Stomach (tissue), 9 donors: ENCODE data around the gene SEPTIN10. TPM values are rescaled to one million over a fixed set of nuclear protein-coding genes. Genes with fewer than 3 reads are reported as not detected.

Experiments
- DNase-seq, 2 donors: peaks; one replicate each; pipeline versions ENCODE4 v3.0.0 to v3.0.0-alpha.2; 2013 to 2019
- H3K27ac ChIP-seq, 5 donors: fragments of 200-600 bp in 4 of 5; sonication (generic) in 4 of 5; one replicate each; pipeline ENCODE4 v1.5.1; 2013 to 2019; ENCODE audit warnings: mild to moderate bottlenecking in 1 of 5, moderate library complexity in 1 of 5
- H3K27me3 ChIP-seq, 3 donors: fragments of 200-600 bp; sonication (generic); one replicate each; pipeline ENCODE4 v1.5.1; 2017 to 2019; ENCODE audit warnings: mixed run types in 1 of 3
- H3K36me3 ChIP-seq, 4 donors: fragments of 200-600 bp; sonication (generic); 1 replicate in 3 of 4; 2 replicates in 1 of 4; pipeline ENCODE4 v1.5.1; 2016 to 2019
- H3K4me1 ChIP-seq, 4 donors: fragments of 200-600 bp; sonication (generic); one replicate each; pipeline ENCODE4 v1.5.1; 2016 to 2019
- H3K4me3 ChIP-seq, 4 donors: fragments of 200-600 bp; sonication (generic) in 3 of 4; one replicate each; pipeline ENCODE4 v1.5.1; 2016 to 2019; ENCODE audit warnings: mild to moderate bottlenecking in 1 of 4
- H3K9me3 ChIP-seq, 4 donors: fragments of 200-600 bp; sonication (generic); one replicate each; pipeline ENCODE4 v1.5.1; 2016 to 2019
- EP300 ChIP-seq: sonication (generic); formaldehyde crosslinking; IDR thresholded peaks from one replicate; pipeline ENCODE4 v1.6.1; 2017; ENCODE audit warnings: antibody characterized with exemption
- POLR2A ChIP-seq, 4 donors: fragments of 450-650 bp; IDR thresholded peaks; one replicate each; pipeline ENCODE4 v1.6.1; 2016; ENCODE audit warnings: antibody characterized with exemption in 4 of 4, control low read depth in 2 of 4, mild to moderate bottlenecking in 1 of 4, moderate library complexity in 1 of 4
- POLR2AphosphoS5 ChIP-seq, 3 donors: sonication (generic); formaldehyde crosslinking; IDR thresholded peaks; one replicate each; pipeline ENCODE4 v1.6.1; 2016; ENCODE audit warnings: antibody characterized with exemption in 3 of 3
- WGBS, 5 donors: extraction: QIAGEN DNeasy Blood & Tissue Kit in 3 of 5; methylation state at CpG; one replicate each; pipeline versions ENCODE4 v1.1.5 to v1.1.7; 2013 to 2018; 5-methylcytosine and 5-hydroxymethylcytosine counted together
- intact Hi-C: fragments of 100-400 bp; cut with DNase I; formaldehyde crosslinking; loops from one replicate; pipeline ENCODE4 v1.15.1; 2023; ENCODE audit warnings: low total_unique reads
- polyA plus RNA-seq, 3 donors: library from polyadenylated mRNA; stranded (reverse); fragments of 200-250 nt; gene quantifications; one replicate each; pipeline ENCODE4 v1.2.3, GENCODE V29; 2013
- total RNA-seq, 5 donors: library from RNA; depleted of rRNA; stranded (reverse); fragments of >200 nt; gene quantifications; one replicate each; pipeline versions ENCODE4 v1.1.0 to v1.2.3, GENCODE V29; 2014 to 2016
- TF ChIP-seq, protein P1 (sequence below), 7 experiments: fragments of 450-650 bp in 4 of 7; fragments of 200-600 bp in 3 of 7; sonication (generic) in 3 of 7; IDR thresholded peaks; one replicate each; pipeline ENCODE4 v1.5.1; 2016 to 2019; ENCODE audit warnings: antibody characterized with exemption in 7 of 7, control low read depth in 2 of 7, mild to moderate bottlenecking in 1 of 7
- donor health status: healthy with polysubstance abuse.
- donor health status: Bipolar disorder and iron deficiency.
- donor health status: healthy.

The SEPTIN10 gene
- total and polyA plus RNA-seq, 8 donors, result 24.9 to 101 (median 45.9) TPM

DNA sequence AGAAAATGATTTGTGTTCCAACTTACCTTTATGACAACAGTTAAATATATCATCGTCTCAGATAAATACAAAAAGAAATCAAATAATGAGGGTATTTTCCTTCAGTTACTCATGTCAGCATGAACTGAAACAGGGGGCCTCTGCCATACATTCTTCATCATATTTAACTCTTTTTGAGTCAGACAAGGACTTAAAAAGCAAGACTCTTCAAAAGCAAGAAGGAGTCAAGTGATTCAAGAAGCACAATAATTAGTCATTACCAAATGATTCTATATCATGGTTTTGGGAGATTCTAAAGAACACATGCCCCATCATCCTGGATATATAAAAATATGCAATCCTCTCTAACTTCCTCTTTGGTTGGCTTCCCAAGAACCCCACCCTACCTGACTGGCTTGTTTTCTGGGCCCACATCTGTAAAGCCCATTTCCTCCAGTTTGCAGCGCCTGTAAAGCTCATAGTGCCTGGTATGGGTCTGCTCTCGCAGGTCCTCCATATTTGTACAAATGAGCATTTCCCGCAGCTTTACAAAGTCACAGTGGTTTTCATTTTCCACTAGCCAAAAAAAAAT lies 49.7 kb downstream of the SEPTIN10 start:
- Histone ChIP-seq H3K27me3 (no peaks in the 10 kb centered on the region), H3K27ac (no peak overlapping the region), H3K4me3 (no peak overlapping the region), H3K36me3 (peaks cover 4 to 45% (median 38%) of the 10 kb centered on the region in 4 donors), H3K4me1 (peaks cover 0 to 5% (median 0%) of the 10 kb centered on the region in 4 donors), H3K9me3 (no peaks in the 10 kb centered on the region)
- TF ChIP-seq POLR2AphosphoS5 (IDR thresholded peaks at IDR 0.05) (no peak), EP300 (no peak), POLR2A (IDR thresholded peaks at IDR 0.05) (no peak)
- TF ChIP-seq, protein P1, sequence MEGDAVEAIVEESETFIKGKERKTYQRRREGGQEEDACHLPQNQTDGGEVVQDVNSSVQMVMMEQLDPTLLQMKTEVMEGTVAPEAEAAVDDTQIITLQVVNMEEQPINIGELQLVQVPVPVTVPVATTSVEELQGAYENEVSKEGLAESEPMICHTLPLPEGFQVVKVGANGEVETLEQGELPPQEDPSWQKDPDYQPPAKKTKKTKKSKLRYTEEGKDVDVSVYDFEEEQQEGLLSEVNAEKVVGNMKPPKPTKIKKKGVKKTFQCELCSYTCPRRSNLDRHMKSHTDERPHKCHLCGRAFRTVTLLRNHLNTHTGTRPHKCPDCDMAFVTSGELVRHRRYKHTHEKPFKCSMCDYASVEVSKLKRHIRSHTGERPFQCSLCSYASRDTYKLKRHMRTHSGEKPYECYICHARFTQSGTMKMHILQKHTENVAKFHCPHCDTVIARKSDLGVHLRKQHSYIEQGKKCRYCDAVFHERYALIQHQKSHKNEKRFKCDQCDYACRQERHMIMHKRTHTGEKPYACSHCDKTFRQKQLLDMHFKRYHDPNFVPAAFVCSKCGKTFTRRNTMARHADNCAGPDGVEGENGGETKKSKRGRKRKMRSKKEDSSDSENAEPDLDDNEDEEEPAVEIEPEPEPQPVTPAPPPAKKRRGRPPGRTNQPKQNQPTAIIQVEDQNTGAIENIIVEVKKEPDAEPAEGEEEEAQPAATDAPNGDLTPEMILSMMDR (IDR thresholded peaks at IDR 0.05), result no peak
- WGBS, 5 donors, result 86 to 93% (median 90%) methylated on average over 4 of the region's 4 CpGs
- no peak for DNase-seq
- intact Hi-C loops, result no loop called here

DNA sequence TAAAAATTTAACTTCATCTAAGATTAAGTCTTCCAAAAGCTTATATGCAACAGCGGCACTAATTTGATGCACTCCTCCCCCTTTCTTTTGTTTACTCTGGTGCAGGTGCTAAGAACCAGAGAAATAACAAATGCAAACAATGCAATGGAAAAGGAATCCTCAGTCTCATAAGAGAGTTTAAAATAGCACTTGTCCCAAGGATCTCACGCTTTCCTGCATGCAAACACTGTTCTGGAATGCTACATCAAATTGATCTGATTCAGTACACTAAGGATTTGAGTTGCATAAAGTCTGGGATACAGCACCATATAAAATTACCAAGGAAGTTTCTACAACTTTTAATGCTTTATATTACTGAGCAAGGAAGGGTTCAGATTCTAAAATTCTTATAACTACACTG lies 50.5 kb downstream of the SEPTIN10 start:
- 66 to 79% (median 67%) methylated on average over 2 of the region's 2 CpGs for WGBS, 5 donors
- no peaks in the 10 kb centered on the region for H3K9me3 ChIP-seq
- intact Hi-C loops, result no loop called here
- TF ChIP-seq POLR2A (IDR thresholded peaks at IDR 0.05) (no peak), POLR2AphosphoS5 (IDR thresholded peaks at IDR 0.05) (no peak), EP300 (no peak)
- TF ChIP-seq, protein P1 (IDR thresholded peaks at IDR 0.05), result no peak
- no peaks in the 10 kb centered on the region for H3K27me3 ChIP-seq
- H3K27ac ChIP-seq, result no peak overlapping the region
- H3K36me3 ChIP-seq, result peaks cover 4 to 45% (median 38%) of the 10 kb centered on the region in 4 donors
- DNase-seq, result no peak
- peaks cover 2 to 5% (median 4%) of the 10 kb centered on the region in 4 donors for H3K4me1 ChIP-seq
- no peak overlapping the region for H3K4me3 ChIP-seq

DNA sequence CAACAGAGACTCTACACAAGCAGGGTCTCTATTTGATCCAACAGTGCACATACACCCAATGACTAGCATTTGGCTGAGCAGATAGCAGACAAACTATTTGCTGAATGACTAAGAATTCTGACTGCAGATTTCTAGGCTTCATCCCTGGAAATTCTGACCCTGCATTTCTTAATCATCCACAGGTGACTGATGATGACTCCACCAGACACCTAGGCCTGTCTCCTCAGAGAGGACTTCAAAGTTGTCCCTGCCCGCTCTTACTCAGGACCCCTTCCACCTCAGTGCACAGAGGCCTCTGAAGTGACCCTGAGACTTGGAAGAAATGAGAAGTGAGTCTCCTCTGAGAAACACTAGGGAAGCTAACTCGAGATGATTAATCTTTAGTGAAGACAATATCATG lies 51.3 kb downstream of the SEPTIN10 start:
- no peaks in the 10 kb centered on the region for H3K27me3 ChIP-seq
- peaks cover 8 to 13% (median 10%) of the 10 kb centered on the region in 4 donors for H3K4me1 ChIP-seq
- H3K4me3 ChIP-seq, result no peak overlapping the region
- 88 to 97% (median 93%) methylated on average over 2 of the region's 2 CpGs for WGBS, 5 donors
- no peaks in the 10 kb centered on the region for H3K9me3 ChIP-seq
- H3K27ac ChIP-seq, result no peak overlapping the region
- intact Hi-C loops, result no loop called here
- TF ChIP-seq EP300 (no peak), POLR2A (IDR thresholded peaks at IDR 0.05) (no peak)
- TF ChIP-seq, protein P1 (IDR thresholded peaks at IDR 0.05), result no peak
- H3K36me3 ChIP-seq, result peaks cover 4 to 42% (median 36%) of the 10 kb centered on the region in 4 donors
- DNase-seq, result no peak

DNA sequence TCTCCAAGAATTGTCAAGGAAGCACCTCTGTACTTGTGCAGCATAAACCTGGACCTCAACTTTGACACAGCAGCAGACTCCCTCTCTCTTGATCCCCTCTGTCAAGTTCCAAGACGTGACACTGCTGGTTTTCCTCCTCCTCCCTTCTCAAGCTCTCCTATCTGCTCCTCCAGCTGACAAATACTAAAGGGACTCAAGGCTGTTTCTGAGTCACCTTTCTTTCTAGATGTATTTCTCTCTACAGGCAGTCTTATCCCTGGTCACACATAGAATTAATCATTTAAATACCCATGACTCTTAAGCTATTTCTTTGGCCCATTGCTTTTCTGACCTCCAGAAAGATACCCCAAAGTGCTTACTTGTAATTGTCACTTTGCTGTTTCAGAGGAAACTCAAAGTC lies 53.5 kb downstream of the SEPTIN10 start:
- intact Hi-C loops, result no loop called here
- Histone ChIP-seq H3K27ac (peak overlapping the region in 4 of 5 donors; percentile 60 to 81 (median 62)), H3K9me3 (no peaks in the 10 kb centered on the region), H3K4me1 (peaks cover 8 to 16% (median 10%) of the 10 kb centered on the region in 4 donors), H3K27me3 (no peaks in the 10 kb centered on the region), H3K4me3 (no peak overlapping the region), H3K36me3 (peaks cover 4 to 23% (median 19%) of the 10 kb centered on the region in 4 donors)
- WGBS, 5 donors, result 44 to 71% (median 57%) methylated on average over 1 of the region's 1 CpG
- peak in 1 of 2 donors; percentile 41 for DNase-seq
- TF ChIP-seq, protein P1 (IDR thresholded peaks at IDR 0.05), result no peak
- peak in 1 of 3 donors; percentile 16 for TF ChIP-seq POLR2AphosphoS5 (IDR thresholded peaks at IDR 0.05)
